ENCODE measurements around the gene SERPINA10. TPM values are rescaled to one million over a fixed set of nuclear protein-coding genes. Genes with fewer than 3 reads are reported as not detected.
A peak's percentile ranks its signal among the peaks of the same experiment; 100 is the strongest.
"Not testable (repeated sequence)": the region's sequence is repeated elsewhere in the genome, so short reads cannot be mapped to it uniquely, and the experiment has no call there.

Gene SERPINA10
- total RNA-seq, 4 donors from 2014 or later = not detected

GRCh38 chr14:94284221-94284620 is 8.8 kb downstream of the SERPINA10 start:
- Histone ChIP-seq H3K4me1 (no peaks in the 10 kb centered on the region), H3K4me3 (no peak overlapping the region), H3K27ac (no peak overlapping the region), H3K27me3 (no peaks in the 10 kb centered on the region), H3K36me3 (no peaks in the 10 kb centered on the region), H3K9me3 (no peaks in the 10 kb centered on the region)
- no peak for ATAC-seq
- 86 to 94% methylated on average over 2 of the region's 2 CpGs for WGBS, 2 donors (ENCODE audit: low coverage in 1 of 2)
- TF ChIP-seq POLR2A (IDR thresholded peaks at IDR 0.05) = no peak
- TF ChIP-seq CTCF (IDR thresholded peaks at IDR 0.05) = no peak
- TF ChIP-seq POLR2AphosphoS5 (IDR thresholded peaks at IDR 0.05) = no peak
- TF ChIP-seq EP300 (IDR thresholded peaks at IDR 0.05) = no peak

DNA sequence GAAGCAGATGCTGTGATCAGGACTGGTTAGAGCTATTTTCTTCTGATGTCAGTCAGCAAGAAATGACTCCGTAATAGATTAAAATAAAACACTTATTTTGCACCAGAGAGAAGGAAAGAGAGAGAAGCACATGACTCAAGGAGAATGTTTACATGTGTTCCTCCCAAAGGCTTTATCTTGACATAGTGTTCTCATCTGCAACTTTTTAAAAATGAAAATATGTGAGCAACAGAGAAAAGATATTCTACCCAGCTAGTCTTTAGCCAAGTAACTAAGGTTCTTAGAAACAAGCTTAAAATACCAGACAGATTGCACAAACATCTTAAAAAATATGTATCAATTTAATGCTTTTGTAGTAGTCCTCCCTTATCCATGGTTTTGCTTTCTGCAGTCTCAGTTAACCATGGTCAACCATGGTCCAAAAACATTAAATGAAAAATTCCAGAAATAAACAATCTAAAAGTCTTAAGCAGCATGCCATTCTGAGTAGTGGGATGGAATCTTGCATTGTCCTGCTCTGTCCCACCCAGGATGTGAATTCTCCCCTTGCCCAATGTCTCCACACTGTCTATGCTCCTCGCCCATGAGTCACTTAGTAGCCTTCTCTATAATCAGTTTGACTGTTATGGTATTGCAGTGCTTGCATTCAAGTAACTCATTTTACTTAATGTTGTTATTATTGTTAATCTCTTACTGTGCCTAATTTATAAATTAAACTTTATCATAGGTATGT is 9.9 kb downstream of the SERPINA10 start:
- H3K4me1 ChIP-seq = no peaks in the 10 kb centered on the region
- H3K27me3 ChIP-seq = no peaks in the 10 kb centered on the region
- no peaks in the 10 kb centered on the region for H3K9me3 ChIP-seq
- WGBS, 2 donors (ENCODE audit: low coverage in 1 of 2) = 73 to 81% methylated on average over 2 of the region's 2 CpGs
- no peak overlapping the region for H3K27ac ChIP-seq
- TF ChIP-seq POLR2A (IDR thresholded peaks at IDR 0.05) (no peak), EP300 (IDR thresholded peaks at IDR 0.05) (no peak), POLR2AphosphoS5 (IDR thresholded peaks at IDR 0.05) (no peak), CTCF (IDR thresholded peaks at IDR 0.05) (no peak)
- ATAC-seq = peak; percentile 83
- H3K4me3 ChIP-seq = no peak overlapping the region
- no peaks in the 10 kb centered on the region for H3K36me3 ChIP-seq

- Histone ChIP-seq H3K4me3 (no peak overlapping the region), H3K36me3 (no peaks in the 10 kb centered on the region), H3K9me3 (no peaks in the 10 kb centered on the region), H3K27ac (no peak overlapping the region), H3K27me3 (no peaks in the 10 kb centered on the region), H3K4me1 (no peaks in the 10 kb centered on the region)
- ATAC-seq = no peak
- WGBS, 2 donors (ENCODE audit: low coverage in 1 of 2) = 46 to 60% methylated on average over 2 of the region's 2 CpGs
- TF ChIP-seq EP300 (IDR thresholded peaks at IDR 0.05) (no peak), POLR2A (IDR thresholded peaks at IDR 0.05) (no peak), POLR2AphosphoS5 (IDR thresholded peaks at IDR 0.05) (no peak), CTCF (IDR thresholded peaks at IDR 0.05) (no peak)
These were observed 14.3 kb downstream of the SERPINA10 start for GRCh38 chr14:94278731-94279130.

DNA sequence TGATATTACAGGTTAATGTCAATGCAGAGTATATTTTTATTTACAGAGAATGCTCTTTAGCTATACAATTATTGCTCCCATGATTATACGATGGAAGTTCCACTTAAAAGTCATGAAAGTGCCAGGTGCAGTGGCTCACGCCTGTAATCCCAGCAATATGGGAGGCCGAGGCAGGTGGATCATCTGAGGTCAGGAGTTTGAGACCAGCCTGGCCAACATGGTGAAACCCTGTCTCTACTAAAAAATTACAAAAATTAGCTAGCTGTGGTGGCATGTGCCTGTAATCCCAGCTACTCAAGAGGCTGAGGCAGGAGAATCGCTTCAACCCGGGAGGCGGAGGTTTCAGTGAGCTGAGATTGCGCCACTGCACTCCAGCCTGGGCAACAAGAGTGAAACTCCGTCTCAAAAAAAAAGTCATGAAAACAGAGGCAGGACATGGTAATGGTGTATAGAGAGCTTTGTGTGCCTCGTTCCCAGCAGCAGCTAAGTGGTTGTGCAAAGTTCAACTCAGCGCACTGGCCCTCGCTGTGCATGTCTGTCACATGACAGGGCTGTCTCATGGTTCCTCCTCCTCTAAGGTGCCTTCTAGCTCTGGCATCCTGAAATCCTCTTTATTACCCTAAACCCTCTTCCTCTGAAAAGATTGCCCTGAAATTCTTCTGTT is 16.0 kb downstream of the SERPINA10 start:
- not testable (repeated sequence) for ATAC-seq, H3K4me3 ChIP-seq, H3K27ac ChIP-seq, H3K9me3 ChIP-seq, H3K4me1 ChIP-seq, H3K27me3 ChIP-seq, H3K36me3 ChIP-seq
- WGBS, 2 donors (ENCODE audit: low coverage in 1 of 2) = 81 to 94% methylated on average over 10 of the region's 11 CpGs

GRCh38 chr14:94269156-94269555 is 23.9 kb downstream of the SERPINA10 start:
- Histone ChIP-seq H3K27ac (no peak overlapping the region), H3K4me1 (no peaks in the 10 kb centered on the region), H3K27me3 (no peaks in the 10 kb centered on the region), H3K36me3 (no peaks in the 10 kb centered on the region), H3K4me3 (no peak overlapping the region), H3K9me3 (no peaks in the 10 kb centered on the region)
- WGBS, 2 donors (ENCODE audit: low coverage in 1 of 2) = 25 to 65% methylated on average over 6 to 10 of the region's 10 CpGs
- ATAC-seq = no peak
- no peak for TF ChIP-seq EP300 (IDR thresholded peaks at IDR 0.05)
- TF ChIP-seq CTCF (IDR thresholded peaks at IDR 0.05) = no peak
- no peak for TF ChIP-seq POLR2A (IDR thresholded peaks at IDR 0.05)
- TF ChIP-seq POLR2AphosphoS5 (IDR thresholded peaks at IDR 0.05) = no peak

DNA sequence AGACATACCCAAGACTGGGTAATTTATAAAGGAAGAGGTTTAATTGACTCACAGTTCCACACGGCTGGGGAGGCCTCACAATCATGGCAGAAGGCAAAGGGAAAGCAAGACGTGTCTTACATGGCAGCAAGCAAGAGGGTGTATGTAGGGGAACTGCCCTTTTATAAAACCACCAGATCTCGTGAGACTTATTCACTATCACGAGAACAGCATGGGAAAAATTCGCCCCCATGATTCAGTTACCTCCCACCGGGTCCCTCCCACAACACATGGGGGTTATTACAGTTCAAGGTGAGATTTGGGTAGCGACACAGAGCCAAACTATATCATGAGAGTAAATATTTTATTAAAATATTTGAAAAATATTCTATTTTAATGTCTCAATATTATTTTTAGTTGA is 24.5 kb downstream of the SERPINA10 start:
- not testable (repeated sequence) for H3K36me3 ChIP-seq, H3K27ac ChIP-seq, ATAC-seq, H3K4me3 ChIP-seq, H3K9me3 ChIP-seq, H3K27me3 ChIP-seq, H3K4me1 ChIP-seq
- WGBS, 2 donors (ENCODE audit: low coverage in 1 of 2) = 82 to 87% methylated on average over 5 to 7 of the region's 7 CpGs

Data from gastroesophageal sphincter (tissue), 4 donors.